ENCODE data around the gene SGK1. TPM values are rescaled to one million over a fixed set of nuclear protein-coding genes. Genes with fewer than 3 reads are reported as not detected.
A peak's percentile ranks its signal among the peaks of the same experiment; 100 is the strongest.

The SGK1 gene
- total RNA-seq, 1 experiment from 2014 or later = 7.8 TPM

- Histone ChIP-seq H2BK12ac (ENCODE audit: insufficient read length, low read depth, low read length) (no peak overlapping the region), H3K23me2 (ENCODE audit: insufficient read length, low read depth, low read length, poor library complexity, severe bottlenecking) (no peaks in the 10 kb centered on the region), H3K56ac (ENCODE audit: insufficient read length, low read depth, low read length) (no peak overlapping the region), H3K14ac (ENCODE audit: insufficient read depth, low read length) (no peak overlapping the region), H3K23ac (ENCODE audit: insufficient read length, low read depth, low read length) (no peak overlapping the region), H3K18ac (ENCODE audit: insufficient read length, low read depth, low read length) (no peak overlapping the region), H3K79me1 (ENCODE audit: insufficient read depth, low read depth, low read length, poor library complexity, severe bottlenecking) (no peaks in the 10 kb centered on the region), H4K20me1 (ENCODE audit: control insufficient read depth, insufficient read depth, insufficient read length) (no peaks in the 10 kb centered on the region), H4K8ac (replicated peaks; ENCODE audit: insufficient read length, low read depth, low read length) (no peak overlapping the region), H3K79me2 (ENCODE audit: insufficient read depth, low read length) (no peaks in the 10 kb centered on the region), H3K9me3 (ENCODE audit: control insufficient read depth, low read depth, low read length) (no peaks in the 10 kb centered on the region), H3K27ac (ENCODE audit: insufficient read length, low read depth, low read length) (no peak overlapping the region), H4K5ac (ENCODE audit: insufficient read length, low read depth, low read length) (no peak overlapping the region), H2AFZ (ENCODE audit: low read length) (no peak overlapping the region), H2BK5ac (ENCODE audit: insufficient read length, low read length) (peak overlapping the region; percentile 13), H3K4ac (ENCODE audit: low read depth, low read length) (no peak overlapping the region), H3K4me2 (ENCODE audit: insufficient read depth, insufficient read length, low read length) (no peak overlapping the region), H2BK120ac (ENCODE audit: low read depth, low read length, poor library complexity, severe bottlenecking) (no peak overlapping the region), H2BK15ac (ENCODE audit: low read depth, low read length) (no peak overlapping the region), H3K4me1 (ENCODE audit: insufficient read depth, low read length) (no peaks in the 10 kb centered on the region), H3K9ac (ENCODE audit: extremely low read depth, insufficient read length, low read length) (no peak overlapping the region), H3T11ph (ENCODE audit: low read length) (no peak overlapping the region), H2AK5ac (ENCODE audit: insufficient read length, low read length) (no peak overlapping the region), H3K27me3 (ENCODE audit: insufficient read depth, low read length) (no peaks in the 10 kb centered on the region), H2BK20ac (ENCODE audit: low read depth, low read length, poor library complexity, severe bottlenecking) (no peak overlapping the region), H4K91ac (ENCODE audit: insufficient read length, low read depth, low read length) (no peak overlapping the region)
- Mint-ChIP-seq H3K4me3 (no peak overlapping the region), H3K27ac (no peak overlapping the region), H3K4me1 (no peaks in the 10 kb centered on the region), H3K36me3 (ENCODE audit: insufficient read depth in 1 of 3, low read depth in 3 of 3) (no peaks in the 10 kb centered on the region; a peak in 2 of 7 replicates), H3K9me3 (no peaks in the 10 kb centered on the region; a peak in 1 of 5 replicates), H3K27me3 (ENCODE audit: low read depth) (no peaks in the 10 kb centered on the region)
- TF ChIP-seq, protein P1, sequence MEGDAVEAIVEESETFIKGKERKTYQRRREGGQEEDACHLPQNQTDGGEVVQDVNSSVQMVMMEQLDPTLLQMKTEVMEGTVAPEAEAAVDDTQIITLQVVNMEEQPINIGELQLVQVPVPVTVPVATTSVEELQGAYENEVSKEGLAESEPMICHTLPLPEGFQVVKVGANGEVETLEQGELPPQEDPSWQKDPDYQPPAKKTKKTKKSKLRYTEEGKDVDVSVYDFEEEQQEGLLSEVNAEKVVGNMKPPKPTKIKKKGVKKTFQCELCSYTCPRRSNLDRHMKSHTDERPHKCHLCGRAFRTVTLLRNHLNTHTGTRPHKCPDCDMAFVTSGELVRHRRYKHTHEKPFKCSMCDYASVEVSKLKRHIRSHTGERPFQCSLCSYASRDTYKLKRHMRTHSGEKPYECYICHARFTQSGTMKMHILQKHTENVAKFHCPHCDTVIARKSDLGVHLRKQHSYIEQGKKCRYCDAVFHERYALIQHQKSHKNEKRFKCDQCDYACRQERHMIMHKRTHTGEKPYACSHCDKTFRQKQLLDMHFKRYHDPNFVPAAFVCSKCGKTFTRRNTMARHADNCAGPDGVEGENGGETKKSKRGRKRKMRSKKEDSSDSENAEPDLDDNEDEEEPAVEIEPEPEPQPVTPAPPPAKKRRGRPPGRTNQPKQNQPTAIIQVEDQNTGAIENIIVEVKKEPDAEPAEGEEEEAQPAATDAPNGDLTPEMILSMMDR (conservative IDR thresholded peaks at IDR 0.05) = no peak
- DNase-seq = no peak
- no CpG with 5 or more reads among the region's 5 CpGs for WGBS (ENCODE audit: extremely low coverage, insufficient read length, low lambda C conversion rate)
Measured at GRCh38 chr6:134261766-134262165, 56.1 kb downstream of the SGK1 start.
